Duodenal mucosa (tissue), 2 donors: Measurements from ENCODE around the gene STK10.

Source experiments
- H3K27ac ChIP-seq: one replicate; pipeline ENCODE4 v1.7.0; 2013; ENCODE audit warnings: low read depth, low read length
- H3K27me3 ChIP-seq, 2 donors: one replicate each; pipeline ENCODE4 v1.7.0; 2013; ENCODE audit warnings: low read length in 2 of 2, control low read depth in 1 of 2; ENCODE audit not compliant: insufficient read depth in 2 of 2, control insufficient read depth in 1 of 2
- H3K36me3 ChIP-seq, 2 donors: one replicate each; pipeline ENCODE4 v1.7.0; 2013; ENCODE audit warnings: low read length in 2 of 2, control low read depth in 1 of 2; ENCODE audit not compliant: insufficient read depth in 2 of 2, control insufficient read depth in 1 of 2
- H3K4me1 ChIP-seq, 2 donors: one replicate each; pipeline ENCODE4 v1.7.0; 2013; ENCODE audit warnings: low read length in 2 of 2, control low read depth in 1 of 2; ENCODE audit not compliant: insufficient read depth in 2 of 2, control insufficient read depth in 1 of 2
- H3K4me3 ChIP-seq, 2 donors: one replicate each; pipeline ENCODE4 v1.7.0; 2013; ENCODE audit warnings: low read length in 2 of 2, low read depth in 1 of 2
- H3K9ac ChIP-seq, 2 donors: one replicate each; pipeline ENCODE4 v1.7.0; 2013; ENCODE audit warnings: low read length in 2 of 2, low read depth in 1 of 2
- H3K9me3 ChIP-seq, 2 donors: one replicate each; pipeline ENCODE4 v1.7.0; 2013; ENCODE audit warnings: low read length in 2 of 2, control low read depth in 1 of 2; ENCODE audit not compliant: control insufficient read depth in 1 of 2

Gene STK10

DNA sequence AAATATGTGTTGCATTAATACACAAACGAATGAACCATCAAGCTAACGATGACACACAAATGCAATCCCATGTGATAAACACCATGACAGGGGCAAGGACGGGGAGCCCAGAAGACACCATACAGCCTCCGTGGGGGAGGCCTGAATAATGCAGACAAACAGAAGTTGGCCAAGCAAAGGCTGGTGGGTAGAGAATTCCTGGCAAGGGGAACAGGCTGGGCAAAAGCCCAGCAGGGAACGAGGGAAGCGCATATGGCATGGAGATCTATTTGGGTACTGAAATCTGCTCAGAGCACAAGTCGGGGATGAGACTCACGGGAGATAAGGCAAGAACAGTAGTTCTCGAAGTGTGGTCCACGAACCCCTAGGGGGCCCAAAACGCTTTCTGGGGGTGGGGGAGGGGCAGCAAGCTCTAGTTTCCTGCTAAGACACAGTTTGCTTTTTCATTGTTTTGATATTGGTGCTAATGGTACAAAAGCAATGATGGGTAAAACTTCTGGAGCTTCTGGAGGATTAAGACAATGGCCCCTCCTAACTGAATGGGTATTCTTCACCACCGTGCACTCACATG, 138.7 kb downstream of the STK10 start:
- Histone ChIP-seq H3K4me3 (no peak overlapping the region), H3K4me1 (no peaks in the 10 kb centered on the region), H3K27ac (no peak overlapping the region), H3K27me3 (no peaks in the 10 kb centered on the region), H3K36me3 (peaks cover 13 to 55% of the 10 kb centered on the region in 2 donors), H3K9me3 (no peaks in the 10 kb centered on the region), H3K9ac (no peak overlapping the region)

DNA sequence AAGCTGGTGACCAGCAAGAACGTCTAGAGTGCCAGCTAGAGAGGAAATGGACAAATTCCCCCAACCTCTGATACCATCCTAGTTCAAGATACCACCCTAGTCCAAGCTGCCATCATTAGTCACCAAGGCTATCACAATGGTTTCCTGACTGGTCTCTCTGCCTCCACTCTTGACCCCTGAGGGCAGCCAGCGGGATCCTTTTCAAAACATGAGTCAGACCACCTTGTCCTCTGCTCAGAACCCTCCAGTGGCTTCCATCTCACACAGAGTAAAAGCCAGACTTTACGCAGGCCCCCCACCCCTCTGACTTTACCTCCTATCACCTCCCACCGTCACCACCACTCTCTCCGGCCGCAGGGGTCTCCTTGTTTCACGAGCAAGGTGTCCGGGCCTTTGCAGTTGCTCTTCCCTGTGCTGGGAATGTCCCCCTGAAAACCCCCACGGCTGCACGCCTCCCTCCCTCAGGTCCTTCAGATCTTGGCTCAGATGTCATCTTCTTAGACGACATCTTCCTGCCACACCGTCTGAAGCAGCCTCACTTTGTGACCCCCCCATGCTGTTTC, 139.4 kb downstream of the STK10 start:
- no peak overlapping the region for H3K4me3 ChIP-seq
- no peak overlapping the region for H3K27ac ChIP-seq
- no peaks in the 10 kb centered on the region for H3K9me3 ChIP-seq
- no peaks in the 10 kb centered on the region for H3K27me3 ChIP-seq
- no peaks in the 10 kb centered on the region for H3K4me1 ChIP-seq
- H3K9ac ChIP-seq, result no peak overlapping the region
- H3K36me3 ChIP-seq, result peaks cover 14 to 55% of the 10 kb centered on the region in 2 donors

DNA sequence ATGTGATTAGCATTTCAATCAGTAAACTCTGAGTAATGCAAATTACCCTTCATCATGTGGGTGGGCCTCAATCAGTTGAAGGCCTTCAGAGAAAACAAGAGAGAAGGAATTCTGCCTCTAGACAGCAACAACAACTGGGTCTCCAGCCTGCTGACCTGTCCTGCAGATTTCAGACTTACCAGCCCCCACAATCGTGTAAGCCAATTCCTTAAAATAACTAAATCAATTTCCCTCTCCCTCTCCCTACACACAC, 139.9 kb downstream of the STK10 start:
- H3K4me1 ChIP-seq, result no peaks in the 10 kb centered on the region
- no peak overlapping the region for H3K9ac ChIP-seq
- H3K27ac ChIP-seq, result no peak overlapping the region
- H3K36me3 ChIP-seq, result peaks cover 11 to 51% of the 10 kb centered on the region in 2 donors
- H3K27me3 ChIP-seq, result no peaks in the 10 kb centered on the region
- no peaks in the 10 kb centered on the region for H3K9me3 ChIP-seq
- H3K4me3 ChIP-seq, result no peak overlapping the region

DNA sequence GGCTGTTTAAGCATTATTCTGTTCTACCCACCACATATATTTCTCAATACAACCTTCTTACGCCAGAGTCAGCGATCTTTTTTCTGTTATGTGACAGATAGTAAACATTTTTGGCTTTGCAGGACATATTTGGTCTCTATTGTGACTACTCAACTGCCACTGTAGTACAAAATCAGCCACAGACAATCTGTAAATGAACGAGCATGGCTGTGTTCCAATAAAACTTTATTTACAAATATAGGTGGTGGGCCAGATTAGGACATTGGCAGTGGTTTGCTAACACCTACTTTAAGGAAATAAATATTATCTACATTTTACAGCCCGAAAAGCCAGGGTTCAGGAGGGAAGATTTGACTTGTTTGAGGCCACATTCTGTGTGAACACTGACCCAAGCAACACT, 141.4 kb downstream of the STK10 start:
- no peaks in the 10 kb centered on the region for H3K4me1 ChIP-seq
- H3K27me3 ChIP-seq, result no peaks in the 10 kb centered on the region
- H3K4me3 ChIP-seq, result no peak overlapping the region
- no peak overlapping the region for H3K27ac ChIP-seq
- H3K9ac ChIP-seq, result no peak overlapping the region
- H3K36me3 ChIP-seq, result peaks cover 10 to 38% of the 10 kb centered on the region in 2 donors
- H3K9me3 ChIP-seq, result no peaks in the 10 kb centered on the region

DNA sequence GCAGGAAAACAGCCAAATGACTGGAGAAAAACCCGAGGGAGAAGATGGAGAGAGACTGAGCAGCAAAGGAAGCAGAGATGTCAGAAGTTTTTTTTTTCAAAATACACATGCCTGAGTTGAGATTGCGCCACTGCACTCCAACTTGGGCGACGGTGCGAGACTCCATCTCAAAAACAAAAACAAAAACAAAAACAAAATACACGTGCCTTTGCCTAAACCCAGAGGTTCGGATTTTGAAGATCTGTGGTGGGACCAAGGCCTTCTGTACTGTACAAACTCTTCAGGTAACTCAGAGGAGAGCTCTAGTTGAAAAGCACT, 142.8 kb downstream of the STK10 start:
- Histone ChIP-seq H3K4me1 (no peaks in the 10 kb centered on the region), H3K4me3 (no peak overlapping the region), H3K9ac (no peak overlapping the region), H3K9me3 (no peaks in the 10 kb centered on the region), H3K27me3 (no peaks in the 10 kb centered on the region), H3K27ac (no peak overlapping the region), H3K36me3 (peaks cover 10 to 30% of the 10 kb centered on the region in 2 donors)

DNA sequence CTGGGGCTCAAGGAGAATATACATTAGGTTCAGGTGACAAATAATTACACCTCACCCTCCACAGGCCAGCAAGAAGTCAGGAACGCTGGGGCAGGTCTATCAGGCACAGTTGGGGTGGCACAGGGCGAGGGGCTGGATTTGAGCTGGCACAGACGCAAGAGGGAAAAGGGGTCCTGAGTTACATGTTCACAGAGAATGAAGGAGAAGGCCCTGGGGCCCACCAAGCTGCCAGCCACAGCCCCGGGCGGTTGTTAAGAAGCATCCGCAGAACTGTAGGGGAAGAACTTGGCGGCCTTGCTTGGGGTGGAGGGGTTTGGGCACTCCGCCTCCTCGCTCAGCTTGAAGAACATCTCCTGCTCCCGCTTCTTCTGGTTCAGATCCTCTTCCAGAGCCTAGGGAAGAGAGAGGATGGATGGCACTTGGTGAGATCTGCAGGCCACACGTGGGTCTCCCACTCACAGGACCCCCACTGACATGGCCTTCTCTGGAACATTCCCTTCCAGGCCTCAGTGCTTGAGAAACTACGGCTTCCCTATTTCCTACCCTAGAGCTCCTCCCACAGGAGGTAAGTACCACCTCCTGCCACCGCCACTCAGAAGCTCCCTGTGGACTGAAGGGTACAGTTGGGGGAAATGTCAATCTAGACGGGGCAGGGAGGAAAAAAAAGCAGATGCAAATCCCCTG, 143.3 kb downstream of the STK10 start:
- H3K9ac ChIP-seq, result no peak overlapping the region
- H3K36me3 ChIP-seq, result peaks cover 10 to 26% of the 10 kb centered on the region in 2 donors
- no peak overlapping the region for H3K27ac ChIP-seq
- no peaks in the 10 kb centered on the region for H3K27me3 ChIP-seq
- no peaks in the 10 kb centered on the region for H3K9me3 ChIP-seq
- H3K4me3 ChIP-seq, result no peak overlapping the region
- H3K4me1 ChIP-seq, result no peaks in the 10 kb centered on the region

DNA sequence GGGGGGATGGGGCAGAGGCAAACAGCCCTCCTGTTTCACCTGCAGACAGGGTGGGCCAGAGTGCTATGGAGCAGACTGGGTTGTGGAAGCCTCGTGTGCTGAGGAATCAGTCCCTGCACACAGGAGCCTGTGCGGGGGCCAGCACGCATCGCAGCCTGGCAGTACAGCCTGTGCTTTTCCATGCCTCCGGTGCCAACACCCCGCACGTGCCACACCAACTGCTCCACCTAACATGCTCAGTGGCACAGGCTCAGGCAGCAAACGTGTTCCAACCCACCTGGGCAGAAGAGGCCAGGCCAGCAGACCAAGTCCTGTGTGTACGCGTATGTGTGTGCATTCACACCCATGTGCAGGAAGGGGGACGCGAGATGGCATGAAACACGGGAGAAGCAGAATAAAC, 144.2 kb downstream of the STK10 start:
- no peak overlapping the region for H3K9ac ChIP-seq
- H3K4me1 ChIP-seq, result no peaks in the 10 kb centered on the region
- H3K36me3 ChIP-seq, result peaks cover 6 to 19% of the 10 kb centered on the region in 2 donors
- H3K4me3 ChIP-seq, result no peak overlapping the region
- no peaks in the 10 kb centered on the region for H3K27me3 ChIP-seq
- H3K9me3 ChIP-seq, result no peaks in the 10 kb centered on the region
- no peak overlapping the region for H3K27ac ChIP-seq

DNA sequence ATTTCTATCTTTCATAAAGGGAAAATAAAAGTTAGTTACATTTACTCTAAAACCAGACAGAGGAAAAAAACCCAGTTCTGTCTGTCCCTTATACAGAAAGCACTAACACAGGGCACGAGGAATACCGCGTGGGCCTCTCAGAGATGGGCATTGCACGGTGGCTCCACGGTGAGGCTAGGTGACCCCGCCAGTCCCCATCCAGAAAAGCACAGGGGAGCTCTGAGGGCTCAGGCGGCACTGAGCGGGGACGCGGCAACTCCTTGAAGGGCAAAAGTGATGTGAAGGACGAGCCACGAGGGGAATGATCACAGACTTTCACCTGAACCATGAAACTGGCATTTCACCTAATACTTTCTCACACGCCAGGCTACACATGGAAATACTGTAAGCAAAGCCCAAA, 145.8 kb downstream of the STK10 start:
- Histone ChIP-seq H3K4me3 (no peak overlapping the region), H3K27me3 (no peaks in the 10 kb centered on the region), H3K9ac (no peak overlapping the region), H3K9me3 (no peaks in the 10 kb centered on the region), H3K27ac (no peak overlapping the region), H3K36me3 (peaks cover 6 to 12% of the 10 kb centered on the region in 2 donors), H3K4me1 (no peaks in the 10 kb centered on the region)

DNA sequence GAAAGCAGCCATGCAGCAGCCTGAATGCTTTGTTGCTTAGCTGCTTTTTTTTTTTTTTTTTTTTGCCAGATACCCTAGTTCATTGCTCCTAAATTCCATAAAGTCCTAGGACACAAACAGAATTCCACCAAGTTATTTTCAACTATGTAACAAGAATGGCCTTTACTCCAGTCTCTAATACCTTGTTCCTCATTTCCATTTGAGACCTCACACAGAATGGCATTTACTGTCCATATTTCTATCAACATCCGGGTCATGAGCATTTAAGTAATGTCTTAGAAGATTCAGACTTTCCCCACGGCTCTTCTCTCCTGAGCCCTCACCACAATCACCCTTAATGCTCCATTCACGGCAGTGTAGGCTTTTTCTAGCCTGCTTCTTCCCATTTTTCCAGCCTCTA, 149.9 kb downstream of the STK10 start:
- no peak overlapping the region for H3K4me3 ChIP-seq
- H3K36me3 ChIP-seq, result no peaks in the 10 kb centered on the region
- H3K9me3 ChIP-seq, result no peaks in the 10 kb centered on the region
- no peaks in the 10 kb centered on the region for H3K27me3 ChIP-seq
- H3K27ac ChIP-seq, result no peak overlapping the region
- H3K9ac ChIP-seq, result no peak overlapping the region
- H3K4me1 ChIP-seq, result no peaks in the 10 kb centered on the region

DNA sequence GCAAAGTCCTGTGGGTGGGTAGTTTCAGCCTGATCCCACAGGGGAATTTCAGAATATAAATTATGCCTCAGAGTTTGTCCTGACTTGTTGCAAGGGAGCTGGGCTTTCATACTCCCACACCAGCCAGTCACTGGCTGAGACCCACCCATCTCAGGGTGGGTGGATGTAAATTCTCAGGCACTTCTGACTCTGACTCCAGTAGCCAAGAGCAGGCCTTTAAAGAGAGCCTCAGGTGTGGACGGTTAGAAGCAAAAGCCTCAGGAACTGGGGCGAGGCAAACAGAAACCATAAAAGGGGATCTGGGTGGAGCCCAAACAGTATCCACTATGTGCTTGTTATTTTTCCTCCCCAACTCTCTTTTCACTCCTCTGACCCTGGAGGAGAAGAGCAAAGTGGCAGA, 153.0 kb downstream of the STK10 start:
- no peaks in the 10 kb centered on the region for H3K4me1 ChIP-seq
- H3K36me3 ChIP-seq, result no peaks in the 10 kb centered on the region
- H3K27me3 ChIP-seq, result no peaks in the 10 kb centered on the region
- no peaks in the 10 kb centered on the region for H3K9me3 ChIP-seq
- no peak overlapping the region for H3K4me3 ChIP-seq
- H3K9ac ChIP-seq, result no peak overlapping the region
- no peak overlapping the region for H3K27ac ChIP-seq
